Activated T-helper 9 cell treated with anti-CD3 and anti-CD28 coated beads, Interleukin-2, amount 50 U/mL, for 16 hours (primary cell): ENCODE measurements around the gene ATAD3C.

Source experiments
- DNase-seq: peaks from one replicate; pipeline ENCODE4 v3.0.0-alpha.2; 2020; ENCODE audit warnings: low read depth

Gene ATAD3C

GRCh38 chr1:1431845-1432273, 17.6 kb upstream of the ATAD3C start:
- no peak for DNase-seq

GRCh38 chr1:1432274-1432950, 17.1 kb upstream of the ATAD3C start:
- DNase-seq = no peak

GRCh38 chr1:1432951-1433803, 16.3 kb upstream of the ATAD3C start:
- DNase-seq = no peak

GRCh38 chr1:1433804-1434130, 15.7 kb upstream of the ATAD3C start:
- no peak for DNase-seq

GRCh38 chr1:1434131-1434823, 15.2 kb upstream of the ATAD3C start:
- no peak for DNase-seq

GRCh38 chr1:1434824-1435105, 14.7 kb upstream of the ATAD3C start:
- DNase-seq = no peak

- peak; percentile 40 for DNase-seq
Observed at GRCh38 chr1:1435106-1435903, 14.2 kb upstream of the ATAD3C start, which contains the start of gene VWA1. TSS of gene VWA1 (plus strand) at chr1:1435690. CDS start at chr1:1435749, 59 bp downstream.

GRCh38 chr1:1435911-1436629, 13.4 kb upstream of the ATAD3C start:
- DNase-seq = no peak

GRCh38 chr1:1436630-1437032, 12.9 kb upstream of the ATAD3C start:
- no peak for DNase-seq

GRCh38 chr1:1437033-1437903, 12.2 kb upstream of the ATAD3C start:
- no peak for DNase-seq

- no peak for DNase-seq
Observed at GRCh38 chr1:1437904-1438376, 11.5 kb upstream of the ATAD3C start.

GRCh38 chr1:1438531-1439381, 10.7 kb upstream of the ATAD3C start:
- DNase-seq = no peak

- no peak for DNase-seq
Observed at GRCh38 chr1:1439546-1440261, 9.8 kb upstream of the ATAD3C start.

GRCh38 chr1:1440262-1441001, 9.1 kb upstream of the ATAD3C start:
- DNase-seq = no peak

- DNase-seq = peak; percentile 39
Observed at GRCh38 chr1:1441002-1441888, 8.2 kb upstream of the ATAD3C start.

- no peak for DNase-seq
Observed at GRCh38 chr1:1442069-1442770, 7.3 kb upstream of the ATAD3C start.
